ENCODE data around the gene INHBA. TPM values are rescaled to one million over a fixed set of nuclear protein-coding genes. Genes with fewer than 3 reads are reported as not detected.

Gene INHBA
- total RNA-seq, 6 donors from 2014 or later = 2.1 to 76.5 (median 42.4) TPM

GRCh38 chr7:41692251-41692650 is 10.6 kb downstream of the INHBA start:
- DNase-seq = no peak
- no peak for ATAC-seq (ENCODE audit: low FRiP score in 2 of 2)
- no peak for TF ChIP-seq POLR2A (IDR thresholded peaks at IDR 0.05)
- TF ChIP-seq POLR2AphosphoS5 (IDR thresholded peaks at IDR 0.05) = no peak
- TF ChIP-seq, protein P1, sequence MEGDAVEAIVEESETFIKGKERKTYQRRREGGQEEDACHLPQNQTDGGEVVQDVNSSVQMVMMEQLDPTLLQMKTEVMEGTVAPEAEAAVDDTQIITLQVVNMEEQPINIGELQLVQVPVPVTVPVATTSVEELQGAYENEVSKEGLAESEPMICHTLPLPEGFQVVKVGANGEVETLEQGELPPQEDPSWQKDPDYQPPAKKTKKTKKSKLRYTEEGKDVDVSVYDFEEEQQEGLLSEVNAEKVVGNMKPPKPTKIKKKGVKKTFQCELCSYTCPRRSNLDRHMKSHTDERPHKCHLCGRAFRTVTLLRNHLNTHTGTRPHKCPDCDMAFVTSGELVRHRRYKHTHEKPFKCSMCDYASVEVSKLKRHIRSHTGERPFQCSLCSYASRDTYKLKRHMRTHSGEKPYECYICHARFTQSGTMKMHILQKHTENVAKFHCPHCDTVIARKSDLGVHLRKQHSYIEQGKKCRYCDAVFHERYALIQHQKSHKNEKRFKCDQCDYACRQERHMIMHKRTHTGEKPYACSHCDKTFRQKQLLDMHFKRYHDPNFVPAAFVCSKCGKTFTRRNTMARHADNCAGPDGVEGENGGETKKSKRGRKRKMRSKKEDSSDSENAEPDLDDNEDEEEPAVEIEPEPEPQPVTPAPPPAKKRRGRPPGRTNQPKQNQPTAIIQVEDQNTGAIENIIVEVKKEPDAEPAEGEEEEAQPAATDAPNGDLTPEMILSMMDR (IDR thresholded peaks at IDR 0.05) = no peak
- TF ChIP-seq EP300 (IDR thresholded peaks at IDR 0.05) = no peak
- 53 to 55% methylated on average over 7 of the region's 7 CpGs for WGBS, 2 donors
- Histone ChIP-seq H3K9me3 (no peaks in the 10 kb centered on the region), H3K4me3 (no peak overlapping the region), H3K27me3 (no peaks in the 10 kb centered on the region), H3K27ac (no peak overlapping the region), H3K36me3 (no peaks in the 10 kb centered on the region), H3K4me1 (peaks cover 0 to 4% (median 0%) of the 10 kb centered on the region in 4 donors)

DNA sequence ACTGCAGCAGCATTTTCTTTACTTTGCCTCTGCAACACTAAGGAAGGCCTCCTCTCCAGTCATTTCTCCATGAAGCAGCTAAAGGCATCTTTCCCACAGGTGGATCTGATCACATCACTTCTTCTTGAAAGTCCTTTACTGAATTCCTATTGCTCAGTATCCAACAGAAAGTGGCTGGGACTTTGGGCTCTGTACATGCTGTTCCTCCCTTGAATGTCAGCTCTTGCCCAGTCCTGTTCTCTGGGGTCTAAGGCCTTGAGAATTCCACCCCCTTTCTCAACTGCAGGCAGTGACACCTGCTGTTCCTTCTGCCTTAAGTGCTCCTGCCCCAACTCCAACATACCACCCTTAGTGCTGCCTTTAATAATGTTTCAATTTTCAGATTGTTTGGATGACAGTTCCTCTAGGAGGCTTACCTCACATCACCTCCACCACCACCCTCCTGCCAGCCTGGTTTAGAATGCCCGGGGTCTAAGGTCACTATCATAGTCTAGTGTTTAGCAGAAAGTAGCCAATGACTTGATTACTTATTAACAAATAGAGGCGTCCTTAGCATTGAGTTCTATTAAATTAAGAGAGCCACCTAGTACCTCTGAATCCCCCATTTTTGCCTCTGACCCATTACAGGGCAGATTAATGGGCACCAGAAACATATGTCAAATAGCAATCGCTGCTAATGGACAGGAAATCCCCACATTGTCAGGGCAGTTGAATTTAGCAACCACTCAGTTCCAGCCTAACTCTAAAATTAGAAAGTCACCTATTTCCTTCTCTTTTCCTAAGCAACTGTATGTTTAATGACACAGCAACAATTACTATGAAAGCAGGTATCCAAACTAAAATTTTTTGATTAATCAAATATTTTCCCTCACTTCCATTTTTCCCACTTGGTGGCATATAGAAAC is 11.4 kb downstream of the INHBA start:
- Histone ChIP-seq H3K27me3 (no peaks in the 10 kb centered on the region), H3K4me3 (no peak overlapping the region), H3K27ac (no peak overlapping the region), H3K36me3 (no peaks in the 10 kb centered on the region), H3K4me1 (peaks cover 0 to 4% (median 0%) of the 10 kb centered on the region in 4 donors), H3K9me3 (no peaks in the 10 kb centered on the region)
- ATAC-seq (ENCODE audit: low FRiP score in 2 of 2) (no peak), DNase-seq (no peak)
- TF ChIP-seq, protein P1 (IDR thresholded peaks at IDR 0.05) = no peak
- TF ChIP-seq POLR2AphosphoS5 (IDR thresholded peaks at IDR 0.05) (no peak), POLR2A (IDR thresholded peaks at IDR 0.05) (no peak), EP300 (IDR thresholded peaks at IDR 0.05) (no peak)
- WGBS, 2 donors = 36 to 38% methylated on average over 3 of the region's 3 CpGs

DNA sequence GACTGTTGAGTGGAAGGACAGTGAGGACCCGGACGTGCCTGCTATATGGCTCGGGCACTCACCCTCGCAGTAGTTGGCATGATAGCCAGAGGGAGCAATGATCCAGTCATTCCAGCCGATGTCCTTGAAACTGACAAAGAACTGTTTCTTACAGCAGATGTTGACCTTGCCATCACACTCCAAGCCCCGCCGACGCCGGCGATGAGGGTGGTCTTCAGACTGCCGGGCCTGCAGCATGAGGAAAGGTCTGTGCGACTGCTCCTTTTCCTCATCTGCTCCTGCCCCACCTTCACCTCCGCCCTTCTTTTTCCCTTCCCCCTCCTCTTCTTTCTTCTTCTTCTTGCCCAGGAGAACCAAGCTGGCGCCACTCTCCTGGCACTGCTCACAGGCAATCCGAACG is 13.1 kb downstream of the INHBA start:
- H3K4me1 ChIP-seq = peaks cover 0 to 4% (median 0%) of the 10 kb centered on the region in 4 donors
- H3K4me3 ChIP-seq = no peak overlapping the region
- H3K9me3 ChIP-seq = no peaks in the 10 kb centered on the region
- no peak overlapping the region for H3K27ac ChIP-seq
- 86 to 94% methylated on average over 16 of the region's 16 CpGs for WGBS, 2 donors
- TF ChIP-seq EP300 (IDR thresholded peaks at IDR 0.05) = no peak
- TF ChIP-seq POLR2AphosphoS5 (IDR thresholded peaks at IDR 0.05) = no peak
- TF ChIP-seq, protein P1 (IDR thresholded peaks at IDR 0.05) = no peak
- TF ChIP-seq POLR2A (IDR thresholded peaks at IDR 0.05) = no peak
- DNase-seq = peak in 1 of 2 donors; percentile 85
- no peaks in the 10 kb centered on the region for H3K36me3 ChIP-seq
- ATAC-seq (ENCODE audit: low FRiP score in 2 of 2) = no peak
- no peaks in the 10 kb centered on the region for H3K27me3 ChIP-seq

GRCh38 chr7:41688906-41689305 is 14.0 kb downstream of the INHBA start:
- Histone ChIP-seq H3K27me3 (no peaks in the 10 kb centered on the region), H3K9me3 (no peaks in the 10 kb centered on the region), H3K4me1 (peaks cover 0 to 4% (median 0%) of the 10 kb centered on the region in 4 donors), H3K4me3 (no peak overlapping the region), H3K36me3 (no peaks in the 10 kb centered on the region), H3K27ac (no peak overlapping the region)
- TF ChIP-seq EP300 (IDR thresholded peaks at IDR 0.05) (no peak), POLR2AphosphoS5 (IDR thresholded peaks at IDR 0.05) (no peak), POLR2A (IDR thresholded peaks at IDR 0.05) (no peak)
- TF ChIP-seq, protein P1 (IDR thresholded peaks at IDR 0.05) = no peak
- no peak for ATAC-seq (ENCODE audit: low FRiP score in 2 of 2)
- WGBS, 2 donors = 49 to 64% methylated on average over 2 of the region's 2 CpGs
- no peak for DNase-seq
